HG03097 (cell line): ENCODE data around the gene WDR11.

Experiments used
- ATAC-seq: cut with Tn5 transposase; IDR thresholded peaks from one replicate; pipeline ENCODE4 v1.9.1; 2021; ENCODE audit not compliant: unreplicated experiment, low FRiP score

WDR11 gene

GRCh38 chr10:120850911-120851865 lies at the start of gene WDR11:
WDR11 (plus strand) TSS chr10:120851362; CDS start chr10:120851421, 59 bp downstream.
- peak; percentile 97 for ATAC-seq

- ATAC-seq: no peak
These were observed 48.2 kb upstream of the WDR11 start for GRCh38 chr10:120802935-120803334.

DNA sequence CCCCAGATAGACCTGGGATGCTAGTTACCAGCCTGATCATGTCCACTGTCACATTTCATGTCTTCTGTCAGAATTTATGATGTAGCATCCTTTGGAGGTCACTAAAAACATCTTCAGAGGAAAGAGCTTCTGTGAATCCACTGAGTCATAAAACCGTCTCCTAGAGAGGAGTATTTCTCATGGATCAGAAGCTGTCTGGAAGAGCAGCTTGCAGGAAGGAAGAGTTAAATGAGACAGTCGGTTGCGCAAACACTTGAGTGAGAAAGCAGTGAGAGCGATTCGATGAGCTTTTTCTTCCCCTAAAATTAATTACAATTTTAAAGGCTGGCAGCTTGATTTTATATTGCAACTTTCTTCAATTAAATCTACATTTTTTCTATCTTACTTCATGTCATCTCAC lies 47.2 kb upstream of the WDR11 start:
- ATAC-seq: no peak

GRCh38 chr10:120805014-120805812 lies 45.9 kb upstream of the WDR11 start:
- ATAC-seq: no peak

- no peak for ATAC-seq
These were observed 45.1 kb upstream of the WDR11 start for GRCh38 chr10:120806081-120806480.

DNA sequence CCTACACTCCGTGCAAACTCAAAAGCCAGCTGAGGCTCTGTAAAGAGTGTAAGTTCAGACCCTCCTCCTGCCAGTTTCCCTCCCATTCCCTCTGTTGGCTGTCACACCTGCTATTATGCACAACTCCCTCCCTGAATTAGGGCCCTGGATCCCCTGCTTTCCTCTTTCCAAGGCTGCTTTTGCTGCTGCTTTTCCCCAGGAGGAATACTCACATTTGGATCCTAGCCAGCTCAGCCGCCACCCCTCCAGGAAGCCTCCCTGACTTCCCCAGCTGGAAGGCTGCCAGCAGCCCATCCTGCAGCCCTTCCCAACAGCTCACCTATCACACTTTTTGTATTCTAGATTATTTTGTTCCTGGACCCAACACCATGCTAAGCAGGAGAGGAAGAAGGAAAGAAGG lies 40.9 kb upstream of the WDR11 start:
- ATAC-seq: no peak

DNA sequence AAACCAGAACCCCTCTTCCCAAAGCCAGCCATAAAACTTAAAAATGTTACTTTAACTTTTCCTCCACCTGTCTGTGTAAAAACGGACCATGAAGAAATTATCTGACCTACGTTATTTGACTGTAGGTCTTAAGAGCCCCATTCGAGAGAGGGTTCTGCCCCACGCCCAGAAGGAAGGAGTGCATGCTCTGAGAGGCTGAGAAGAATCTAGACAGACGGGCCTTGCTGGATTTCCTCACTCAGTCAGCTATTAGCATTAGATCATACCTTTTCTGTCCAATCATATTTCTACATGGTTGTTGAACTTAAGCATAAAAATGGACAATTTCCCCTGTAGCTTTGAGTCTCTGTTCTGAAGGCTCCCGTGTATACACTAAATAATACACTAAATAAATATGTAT lies 38.1 kb upstream of the WDR11 start:
- no peak for ATAC-seq

GRCh38 chr10:120818301-120818700 lies 32.9 kb upstream of the WDR11 start:
- no peak for ATAC-seq

- ATAC-seq: no peak
These were observed 31.8 kb upstream of the WDR11 start for GRCh38 chr10:120819366-120819765.

DNA sequence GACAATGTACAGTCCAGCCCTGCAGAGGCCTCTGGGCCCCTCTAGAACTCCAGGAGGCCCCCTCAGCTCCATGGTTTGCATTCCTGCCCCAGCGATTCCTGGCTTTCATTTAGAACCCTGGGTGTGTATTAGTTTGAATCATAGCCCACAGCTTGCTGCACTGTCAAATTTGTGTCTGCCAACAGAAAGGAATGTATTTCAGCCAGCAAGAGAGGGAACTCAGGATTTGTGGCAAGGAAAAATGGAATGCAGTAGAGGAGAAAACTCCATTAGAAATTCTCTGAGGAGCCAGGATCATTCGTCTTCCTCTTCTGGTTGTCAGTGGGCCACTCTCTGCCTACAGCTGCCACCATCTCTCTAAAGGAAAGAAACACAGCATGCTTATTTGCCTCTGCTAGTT lies 27.9 kb upstream of the WDR11 start:
- no peak for ATAC-seq

DNA sequence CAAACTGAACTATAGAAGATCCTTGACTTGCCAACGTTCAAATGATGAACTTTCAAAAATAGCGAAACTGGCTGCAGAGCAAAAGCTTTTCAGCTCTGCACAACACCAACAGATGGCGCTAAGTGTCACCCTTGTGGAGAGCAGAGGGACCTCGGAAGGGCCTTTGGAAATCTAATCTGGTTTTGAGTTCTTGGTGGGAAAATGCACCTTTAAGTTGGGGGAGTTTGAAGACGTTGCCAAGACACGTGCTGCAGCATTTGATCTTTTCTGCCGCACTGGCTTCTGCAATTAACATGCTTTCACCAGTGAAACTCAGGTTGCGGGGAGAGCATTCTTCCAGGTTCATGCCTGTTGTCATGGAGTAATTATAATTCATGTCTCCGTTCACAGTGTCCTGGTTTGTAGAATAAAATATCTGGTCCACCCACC lies 26.3 kb upstream of the WDR11 start:
- ATAC-seq: no peak

DNA sequence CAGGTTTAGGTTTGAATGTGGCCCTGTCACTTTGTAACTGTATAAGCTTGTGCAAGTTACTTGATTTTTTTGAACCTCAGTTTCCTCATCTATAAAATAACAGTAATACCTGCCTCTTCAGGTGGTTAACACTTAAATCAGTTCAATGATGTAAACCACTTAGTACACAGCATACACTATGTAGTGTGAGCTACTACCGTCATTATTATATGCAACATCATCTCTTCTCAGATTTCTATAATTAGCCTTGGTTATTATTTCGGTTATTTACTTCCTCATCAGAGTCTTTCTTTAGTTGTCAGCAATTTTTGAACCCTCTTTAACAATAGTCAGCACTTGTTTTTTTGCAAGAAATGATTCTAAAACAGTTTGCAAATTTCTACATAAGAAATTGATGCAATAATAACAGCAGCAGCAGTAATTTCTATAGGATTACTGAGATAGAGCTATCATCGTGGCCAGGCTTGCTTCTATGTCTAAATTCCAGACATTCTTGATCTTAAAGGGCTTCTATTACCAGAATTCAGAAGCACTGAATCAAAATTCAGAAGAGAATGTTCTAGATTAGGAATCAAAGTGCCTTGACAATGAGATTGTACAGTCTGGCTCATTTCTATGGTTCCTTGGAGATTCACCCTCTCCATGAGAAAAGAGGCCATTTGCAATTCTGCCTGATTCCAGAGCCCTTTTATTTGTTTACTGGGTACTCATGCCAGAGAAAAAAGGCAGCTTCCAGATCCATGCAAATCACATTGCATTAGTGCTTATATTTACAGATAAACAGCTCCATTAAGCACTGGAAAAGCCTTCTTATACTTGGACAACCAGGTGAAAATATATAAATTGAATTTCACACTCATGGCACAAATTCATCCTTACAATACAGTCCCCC lies 25.0 kb upstream of the WDR11 start:
- ATAC-seq: no peak

DNA sequence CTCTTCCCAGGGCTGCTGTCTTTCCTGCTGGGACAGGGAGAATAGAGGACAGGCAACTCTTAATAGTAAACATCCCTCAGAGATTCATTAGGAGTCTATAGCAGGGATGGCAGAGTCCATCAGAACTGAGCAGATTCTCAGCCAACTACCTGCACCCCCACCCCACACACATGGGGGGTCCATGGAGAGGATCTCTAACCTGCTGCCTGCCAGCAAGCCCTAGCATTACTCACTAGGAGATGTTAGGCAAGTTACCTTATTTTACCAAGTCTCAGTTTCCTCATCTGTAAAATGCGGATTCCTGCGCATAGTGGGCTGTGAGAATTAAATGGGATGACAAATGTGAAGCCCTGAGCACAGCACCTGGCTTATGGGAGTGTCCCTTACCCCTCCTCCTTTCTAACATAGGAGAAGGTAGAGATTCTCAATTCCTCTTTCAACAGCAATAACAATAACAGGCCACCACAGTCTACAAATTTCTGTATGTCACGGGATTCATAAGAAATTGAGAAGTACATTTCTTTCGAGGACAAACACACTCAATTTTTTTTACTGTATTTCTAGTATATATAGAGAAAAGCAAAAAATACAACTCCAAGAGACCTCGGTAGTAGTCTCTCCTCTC lies 23.8 kb upstream of the WDR11 start:
- ATAC-seq: no peak

GRCh38 chr10:120828763-120829319 lies 22.3 kb upstream of the WDR11 start:
- ATAC-seq: no peak

- no peak for ATAC-seq
These were observed 19.1 kb upstream of the WDR11 start for GRCh38 chr10:120832106-120832505.

GRCh38 chr10:120833222-120833928 lies 17.8 kb upstream of the WDR11 start:
- ATAC-seq: no peak

- no peak for ATAC-seq
These were observed 15.6 kb upstream of the WDR11 start for GRCh38 chr10:120835603-120836002.

- ATAC-seq: no peak
These were observed 12.2 kb upstream of the WDR11 start for GRCh38 chr10:120838941-120839340.

- no peak for ATAC-seq
These were observed 9.5 kb upstream of the WDR11 start for GRCh38 chr10:120841522-120842189.
